ENCODE measurements around the gene CAPN13. TPM values are rescaled to one million over a fixed set of nuclear protein-coding genes. Genes with fewer than 3 reads are reported as not detected.

The CAPN13 gene
- total RNA-seq, 1 experiment from 2014 or later = not detected

GRCh38 chr2:30705056-30705455 lies 102.2 kb downstream of the CAPN13 start:
- H3K36me3 ChIP-seq (ENCODE audit: control insufficient read depth, insufficient read depth, low read length) = no peaks in the 10 kb centered on the region
- H3K4me3 ChIP-seq (ENCODE audit: low read depth in 2 of 2, low read length in 2 of 2) = no peak overlapping the region
- in situ Hi-C loops (cut with HindIII; ENCODE audit: low pct_unique_long_range_greater_than_20kb, low sequenced_read_pairs) (no loop called here), intact Hi-C loops (cut with micrococcal nuclease; ENCODE audit: unreplicated experiment) (no loop called here)
- H3K9me3 ChIP-seq (ENCODE audit: control insufficient read depth, insufficient read depth, low read depth, low read length) = peaks cover 12% of the 10 kb centered on the region
- no peak for TF ChIP-seq POLR2AphosphoS5 (IDR thresholded peaks at IDR 0.05; ENCODE audit: low read depth, low read length)
- TF ChIP-seq, protein P1, sequence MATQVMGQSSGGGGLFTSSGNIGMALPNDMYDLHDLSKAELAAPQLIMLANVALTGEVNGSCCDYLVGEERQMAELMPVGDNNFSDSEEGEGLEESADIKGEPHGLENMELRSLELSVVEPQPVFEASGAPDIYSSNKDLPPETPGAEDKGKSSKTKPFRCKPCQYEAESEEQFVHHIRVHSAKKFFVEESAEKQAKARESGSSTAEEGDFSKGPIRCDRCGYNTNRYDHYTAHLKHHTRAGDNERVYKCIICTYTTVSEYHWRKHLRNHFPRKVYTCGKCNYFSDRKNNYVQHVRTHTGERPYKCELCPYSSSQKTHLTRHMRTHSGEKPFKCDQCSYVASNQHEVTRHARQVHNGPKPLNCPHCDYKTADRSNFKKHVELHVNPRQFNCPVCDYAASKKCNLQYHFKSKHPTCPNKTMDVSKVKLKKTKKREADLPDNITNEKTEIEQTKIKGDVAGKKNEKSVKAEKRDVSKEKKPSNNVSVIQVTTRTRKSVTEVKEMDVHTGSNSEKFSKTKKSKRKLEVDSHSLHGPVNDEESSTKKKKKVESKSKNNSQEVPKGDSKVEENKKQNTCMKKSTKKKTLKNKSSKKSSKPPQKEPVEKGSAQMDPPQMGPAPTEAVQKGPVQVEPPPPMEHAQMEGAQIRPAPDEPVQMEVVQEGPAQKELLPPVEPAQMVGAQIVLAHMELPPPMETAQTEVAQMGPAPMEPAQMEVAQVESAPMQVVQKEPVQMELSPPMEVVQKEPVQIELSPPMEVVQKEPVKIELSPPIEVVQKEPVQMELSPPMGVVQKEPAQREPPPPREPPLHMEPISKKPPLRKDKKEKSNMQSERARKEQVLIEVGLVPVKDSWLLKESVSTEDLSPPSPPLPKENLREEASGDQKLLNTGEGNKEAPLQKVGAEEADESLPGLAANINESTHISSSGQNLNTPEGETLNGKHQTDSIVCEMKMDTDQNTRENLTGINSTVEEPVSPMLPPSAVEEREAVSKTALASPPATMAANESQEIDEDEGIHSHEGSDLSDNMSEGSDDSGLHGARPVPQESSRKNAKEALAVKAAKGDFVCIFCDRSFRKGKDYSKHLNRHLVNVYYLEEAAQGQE (IDR thresholded peaks at IDR 0.05; ENCODE audit: insufficient read depth in 1 of 2, low read depth in 2 of 2, low read length in 1 of 2) = no peak
- no peak for TF ChIP-seq SIN3A (IDR thresholded peaks at IDR 0.05; ENCODE audit: borderline replicate concordance, insufficient read depth, low read depth, low read length)
- TF ChIP-seq, protein P2, sequence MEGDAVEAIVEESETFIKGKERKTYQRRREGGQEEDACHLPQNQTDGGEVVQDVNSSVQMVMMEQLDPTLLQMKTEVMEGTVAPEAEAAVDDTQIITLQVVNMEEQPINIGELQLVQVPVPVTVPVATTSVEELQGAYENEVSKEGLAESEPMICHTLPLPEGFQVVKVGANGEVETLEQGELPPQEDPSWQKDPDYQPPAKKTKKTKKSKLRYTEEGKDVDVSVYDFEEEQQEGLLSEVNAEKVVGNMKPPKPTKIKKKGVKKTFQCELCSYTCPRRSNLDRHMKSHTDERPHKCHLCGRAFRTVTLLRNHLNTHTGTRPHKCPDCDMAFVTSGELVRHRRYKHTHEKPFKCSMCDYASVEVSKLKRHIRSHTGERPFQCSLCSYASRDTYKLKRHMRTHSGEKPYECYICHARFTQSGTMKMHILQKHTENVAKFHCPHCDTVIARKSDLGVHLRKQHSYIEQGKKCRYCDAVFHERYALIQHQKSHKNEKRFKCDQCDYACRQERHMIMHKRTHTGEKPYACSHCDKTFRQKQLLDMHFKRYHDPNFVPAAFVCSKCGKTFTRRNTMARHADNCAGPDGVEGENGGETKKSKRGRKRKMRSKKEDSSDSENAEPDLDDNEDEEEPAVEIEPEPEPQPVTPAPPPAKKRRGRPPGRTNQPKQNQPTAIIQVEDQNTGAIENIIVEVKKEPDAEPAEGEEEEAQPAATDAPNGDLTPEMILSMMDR (IDR thresholded peaks at IDR 0.05) = no peak
- no peak for TF ChIP-seq TCF7L2 (IDR thresholded peaks at IDR 0.05; ENCODE audit: low read depth, low read length)
- DNase-seq (ENCODE audit: low read depth, low spot score) (no peak), ATAC-seq (no peak)
- ChIA-PET POLR2A (no interaction called here), CTCF (interaction anchor here (0.7 to 2.2 kb wide), 2 partner anchors 197 to 540 kb away, joined by 6 to 12 read pairs; no protein-coding TSS in a partner anchor)
- H3K27me3 ChIP-seq (ENCODE audit: control insufficient read depth, insufficient read depth, low read length) = no peaks in the 10 kb centered on the region
- BruUV-seq (replicated peaks) = no TSS peak
- no peak overlapping the region for H3K27ac ChIP-seq (ENCODE audit: low read length)
- H3K4me1 ChIP-seq (ENCODE audit: control insufficient read depth, insufficient read depth, low read length) = no peaks in the 10 kb centered on the region

DNA sequence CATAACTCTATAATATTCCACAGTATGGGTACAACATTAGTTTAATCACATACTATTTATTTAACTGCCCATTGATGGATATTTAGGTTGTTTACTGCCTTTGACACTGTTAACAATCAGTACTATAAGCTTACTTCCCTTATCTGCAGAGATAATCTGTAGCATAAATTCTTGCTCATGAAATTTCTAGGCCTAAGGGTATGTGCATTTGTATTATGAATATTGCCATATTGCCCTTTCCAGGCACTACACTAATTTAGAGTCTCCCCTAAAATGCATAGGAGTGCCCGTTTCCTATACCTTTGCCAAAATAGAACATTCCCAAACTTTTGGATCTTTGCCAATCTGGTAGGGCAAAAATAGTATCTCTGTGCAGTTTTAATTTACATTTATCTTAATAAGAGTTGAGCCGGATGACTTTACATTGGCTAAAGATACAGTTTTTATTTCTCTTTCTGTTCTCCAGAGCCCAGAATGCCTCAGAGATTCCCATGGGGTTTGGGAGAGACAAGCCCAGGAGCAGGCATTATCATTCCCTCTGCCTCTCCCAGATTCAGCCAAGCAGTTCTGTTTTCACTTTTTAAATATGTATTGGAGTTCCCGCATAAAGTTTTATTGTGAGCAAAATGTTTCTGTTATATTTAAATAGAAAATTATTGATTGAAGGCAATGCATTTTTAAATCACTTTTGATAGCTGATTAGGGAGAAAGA lies 102.8 kb downstream of the CAPN13 start:
- no peaks in the 10 kb centered on the region for H3K4me1 ChIP-seq (ENCODE audit: control insufficient read depth, insufficient read depth, low read length)
- peaks cover 12% of the 10 kb centered on the region for H3K9me3 ChIP-seq (ENCODE audit: control insufficient read depth, insufficient read depth, low read depth, low read length)
- TF ChIP-seq TCF7L2 (IDR thresholded peaks at IDR 0.05; ENCODE audit: low read depth, low read length) (no peak), SIN3A (IDR thresholded peaks at IDR 0.05; ENCODE audit: borderline replicate concordance, insufficient read depth, low read depth, low read length) (no peak), POLR2AphosphoS5 (IDR thresholded peaks at IDR 0.05; ENCODE audit: low read depth, low read length) (no peak)
- TF ChIP-seq, protein P1 (IDR thresholded peaks at IDR 0.05; ENCODE audit: insufficient read depth in 1 of 2, low read depth in 2 of 2, low read length in 1 of 2) = no peak
- TF ChIP-seq, protein P2 (IDR thresholded peaks at IDR 0.05) = no peak
- no peaks in the 10 kb centered on the region for H3K36me3 ChIP-seq (ENCODE audit: control insufficient read depth, insufficient read depth, low read length)
- H3K27me3 ChIP-seq (ENCODE audit: control insufficient read depth, insufficient read depth, low read length) = no peaks in the 10 kb centered on the region
- intact Hi-C loops (cut with micrococcal nuclease; ENCODE audit: unreplicated experiment) (no loop called here), in situ Hi-C loops (cut with HindIII; ENCODE audit: low pct_unique_long_range_greater_than_20kb, low sequenced_read_pairs) (no loop called here)
- no peak overlapping the region for H3K4me3 ChIP-seq (ENCODE audit: low read depth in 2 of 2, low read length in 2 of 2)
- no peak for DNase-seq (ENCODE audit: low read depth, low spot score)
- H3K27ac ChIP-seq (ENCODE audit: low read length) = no peak overlapping the region
- ATAC-seq = no peak
- ChIA-PET POLR2A (no interaction called here), CTCF (interaction anchor here (2.2 kb wide), 1 partner anchor 540 kb away, joined by 12 read pairs; no protein-coding TSS in a partner anchor)
- no TSS peak for BruUV-seq (replicated peaks)
